GM19452 (cell line): ENCODE results near the gene SETD1B.
"Not testable (repeated sequence)": the region's sequence is repeated elsewhere in the genome, so short reads cannot be mapped to it uniquely, and the experiment has no call there.

ENCODE experiments used
- ATAC-seq: cut with Tn5 transposase; IDR thresholded peaks from one replicate; pipeline ENCODE4 v1.9.1; 2021; ENCODE audit not compliant: unreplicated experiment

SETD1B gene

GRCh38 chr12:121845701-121846100 is 41.9 kb downstream of the SETD1B start:
- no peak for ATAC-seq

DNA sequence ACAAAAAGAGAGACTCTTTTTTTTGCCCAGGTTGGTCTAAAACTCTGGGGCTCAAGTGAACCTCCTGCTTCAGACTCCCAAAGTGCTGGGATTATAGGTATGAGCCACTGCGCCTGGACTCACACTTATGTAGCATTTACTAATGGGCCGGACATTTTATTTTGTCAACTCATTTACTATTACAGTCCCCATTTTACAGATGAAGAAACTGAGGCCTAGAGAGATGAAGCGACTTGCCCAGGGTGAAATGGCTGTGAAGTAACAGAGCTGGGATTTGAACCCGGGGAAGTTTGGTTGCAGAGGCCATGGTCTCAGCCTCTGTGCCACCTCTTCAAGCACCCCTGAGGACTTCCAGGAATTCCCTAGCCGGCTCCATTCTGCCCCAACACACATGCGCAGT is 45.4 kb downstream of the SETD1B start:
- ATAC-seq: no peak

- no peak for ATAC-seq
These were observed 45.9 kb downstream of the SETD1B start for GRCh38 chr12:121849665-121850064.

DNA sequence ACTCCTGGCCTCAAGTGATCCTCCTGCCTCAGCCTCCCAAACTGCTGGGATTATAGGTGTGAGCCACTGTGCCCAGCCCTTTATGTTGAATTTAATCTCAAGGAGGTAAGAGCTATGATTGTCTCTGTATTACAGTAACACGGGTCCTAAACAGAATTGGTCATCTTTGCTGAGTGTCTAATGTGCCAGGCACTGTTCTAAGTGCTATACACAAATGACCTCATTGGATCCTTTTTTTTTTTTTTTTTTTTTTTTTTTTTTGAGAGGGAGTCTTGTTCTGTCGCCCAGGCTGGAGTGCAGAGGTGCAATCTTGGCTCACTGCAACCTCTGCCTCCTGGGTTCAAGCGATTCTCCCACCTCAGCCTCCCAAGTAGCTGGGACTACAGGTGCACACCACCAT is 48.6 kb downstream of the SETD1B start:
- not testable (repeated sequence) for ATAC-seq

DNA sequence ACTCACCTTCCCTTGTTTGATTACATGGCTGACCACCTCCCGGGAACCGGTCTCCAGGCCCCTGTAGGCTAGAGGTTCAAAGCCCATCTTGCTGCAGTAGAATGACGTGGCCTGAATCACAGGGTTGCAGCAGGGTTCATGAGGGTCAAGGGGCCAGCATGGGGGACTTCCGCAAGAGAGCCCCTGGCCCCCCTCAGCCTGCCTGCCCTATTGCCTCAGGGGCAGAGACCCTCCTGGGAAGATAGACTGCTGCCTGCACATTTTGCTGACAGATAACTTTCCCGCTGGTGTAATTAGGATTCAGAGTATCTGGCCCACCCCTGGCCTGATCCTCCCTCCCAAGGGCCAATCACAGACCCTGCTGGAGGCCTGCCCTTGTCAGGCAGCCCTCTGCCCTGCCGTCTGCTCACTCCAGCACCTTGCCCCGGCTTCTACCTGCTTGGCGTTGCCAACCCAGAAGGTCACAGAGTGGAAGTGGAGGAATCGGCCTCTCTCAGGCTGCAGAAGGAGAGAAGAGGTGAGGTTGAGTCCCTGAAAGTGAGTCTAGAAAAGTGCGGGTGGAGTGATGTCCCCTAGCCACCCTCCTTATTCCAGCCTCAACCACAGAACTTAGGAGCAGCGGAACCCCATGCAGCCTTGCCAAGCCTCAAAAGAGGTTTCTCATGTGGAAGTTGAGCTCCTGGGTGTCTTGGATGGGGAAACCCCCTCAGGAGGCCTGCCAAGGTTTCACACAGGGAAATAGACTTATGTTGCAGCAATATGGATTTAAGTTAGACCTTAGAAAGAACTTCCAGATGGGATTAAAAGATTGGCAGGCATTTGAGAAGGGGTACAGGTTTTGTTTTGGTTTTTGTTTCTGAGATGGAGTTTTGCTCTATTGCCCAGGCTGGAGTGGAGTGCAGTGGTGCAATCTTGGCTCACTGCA is 53.8 kb downstream of the SETD1B start:
- no peak for ATAC-seq

DNA sequence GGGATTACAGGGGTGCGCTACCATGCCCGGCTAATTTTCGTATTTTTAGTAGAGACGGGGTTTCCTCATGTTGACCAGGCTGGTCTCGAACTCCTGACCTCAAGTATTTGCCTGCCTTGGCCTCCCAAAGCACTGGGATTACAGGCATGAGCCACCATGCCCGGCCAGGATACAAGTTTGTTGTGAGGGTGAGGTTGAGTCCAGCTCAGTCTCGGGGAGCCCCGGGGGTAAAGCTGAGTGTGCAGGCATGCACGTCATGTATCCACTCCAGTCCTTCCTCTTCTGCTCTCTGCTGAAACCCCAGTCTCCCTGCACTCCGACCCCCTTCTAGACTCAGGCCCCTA is 54.5 kb downstream of the SETD1B start:
- ATAC-seq: no peak

DNA sequence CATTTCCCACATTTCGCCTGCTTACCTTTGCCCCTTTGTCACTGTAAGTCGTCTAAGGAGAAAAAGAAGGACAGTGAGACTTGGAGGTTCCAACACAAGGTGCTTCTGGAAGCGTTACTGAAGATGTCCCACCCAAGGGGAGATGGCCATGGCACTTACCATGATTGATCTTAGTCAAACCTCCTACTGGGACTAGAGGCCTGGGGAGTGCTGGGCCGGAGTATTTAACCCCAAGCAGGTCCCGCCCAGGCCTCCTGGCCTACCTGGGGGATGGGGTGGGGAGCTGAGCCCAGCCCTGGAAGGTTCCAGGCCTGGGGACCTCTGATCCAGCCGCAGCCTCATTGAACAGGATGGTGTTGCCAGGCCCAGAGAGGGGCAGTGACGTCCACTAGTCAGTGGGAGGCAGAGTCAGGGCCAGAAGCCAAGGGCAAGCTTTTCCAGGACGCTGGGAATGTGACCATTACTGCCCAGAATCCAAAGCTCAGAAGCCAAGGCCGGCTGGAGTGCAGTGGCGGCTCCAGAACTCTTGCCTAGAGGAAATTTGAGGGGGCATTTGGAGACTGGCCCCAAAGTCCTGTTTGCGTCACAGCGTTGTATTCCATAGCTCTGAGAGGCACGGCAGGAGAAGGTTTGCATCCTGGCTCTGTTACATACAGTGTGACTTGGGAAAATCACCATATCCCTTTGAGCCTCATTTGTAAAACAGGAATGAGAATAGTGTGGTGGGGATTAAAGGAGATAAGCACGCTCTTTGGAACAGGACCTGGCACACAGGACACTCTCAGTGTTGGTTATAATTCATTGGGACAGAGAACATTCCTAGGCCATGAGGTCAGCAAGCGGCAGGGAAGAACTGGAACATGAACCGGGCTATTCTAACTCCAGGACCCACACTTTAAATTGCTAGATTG is 55.1 kb downstream of the SETD1B start, which contains the start of gene HPD:
HPD (minus strand) TSS at position 198 of the 911 bp plus-strand sequence; CDS start at position 162, 36 bp downstream.
- ATAC-seq: no peak

- ATAC-seq: no peak
These were observed 56.4 kb downstream of the SETD1B start for GRCh38 chr12:121860257-121860656.

GRCh38 chr12:121860699-121861098 is 56.9 kb downstream of the SETD1B start:
- ATAC-seq: not testable (repeated sequence)

DNA sequence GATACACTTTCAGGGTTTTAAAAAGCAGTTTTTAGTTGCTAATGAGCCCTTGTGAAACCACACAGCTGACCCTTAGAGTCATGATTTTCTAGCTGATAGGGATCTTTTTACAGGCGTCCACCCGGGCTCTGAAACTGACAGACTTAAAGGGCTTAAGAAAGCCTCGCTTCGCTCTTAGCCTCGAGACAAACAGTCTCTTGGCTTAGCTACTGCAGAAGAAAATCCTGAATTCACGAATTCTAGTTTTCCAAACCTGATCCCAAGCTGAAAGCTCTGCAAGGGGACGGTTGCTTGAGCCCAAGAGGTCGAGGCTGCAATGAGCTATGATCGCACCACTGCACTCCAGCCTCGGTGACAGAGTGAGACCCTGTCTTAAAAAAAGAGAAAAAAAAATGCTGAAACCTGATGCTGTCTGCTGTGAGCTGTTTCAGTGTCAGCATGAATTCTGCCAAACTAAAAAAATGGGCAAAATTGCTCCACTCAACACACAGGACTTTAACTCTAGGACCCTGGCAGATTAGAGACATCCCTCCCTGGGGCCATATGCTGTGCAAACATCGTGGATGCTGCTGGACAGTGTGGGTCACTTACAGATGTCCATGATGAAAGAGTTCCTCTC is 57.9 kb downstream of the SETD1B start:
- ATAC-seq: no peak

- ATAC-seq: no peak
These were observed 62.5 kb downstream of the SETD1B start for GRCh38 chr12:121866331-121866730.

- ATAC-seq: not testable (repeated sequence)
These were observed 65.4 kb downstream of the SETD1B start for GRCh38 chr12:121869229-121869628.

- ATAC-seq: no peak
These were observed 67.7 kb downstream of the SETD1B start for GRCh38 chr12:121871467-121871866.

- ATAC-seq: no peak
These were observed 68.9 kb downstream of the SETD1B start for GRCh38 chr12:121872546-121873215.

DNA sequence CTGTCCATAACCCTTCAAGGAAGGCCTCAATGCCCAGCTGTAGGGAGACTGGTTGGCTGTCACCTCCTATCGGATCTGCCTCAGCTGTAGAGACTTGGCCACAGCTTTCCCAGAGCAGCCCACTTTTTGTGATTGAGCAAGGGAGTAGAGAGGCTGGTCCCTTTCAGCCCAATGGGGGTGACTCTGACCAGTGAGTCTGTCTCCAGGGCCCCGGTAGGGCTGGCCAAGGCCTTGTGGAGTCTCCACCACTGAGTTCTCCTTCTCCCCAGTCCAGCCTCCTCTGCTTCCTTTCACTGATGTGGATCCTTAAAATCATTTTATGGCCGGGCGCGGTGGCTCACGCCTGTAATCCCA is 69.4 kb downstream of the SETD1B start:
- ATAC-seq: no peak

GRCh38 chr12:121874071-121874470 is 70.3 kb downstream of the SETD1B start:
- ATAC-seq: no peak

- ATAC-seq: no peak
These were observed 71.8 kb downstream of the SETD1B start for GRCh38 chr12:121875582-121875981.

DNA sequence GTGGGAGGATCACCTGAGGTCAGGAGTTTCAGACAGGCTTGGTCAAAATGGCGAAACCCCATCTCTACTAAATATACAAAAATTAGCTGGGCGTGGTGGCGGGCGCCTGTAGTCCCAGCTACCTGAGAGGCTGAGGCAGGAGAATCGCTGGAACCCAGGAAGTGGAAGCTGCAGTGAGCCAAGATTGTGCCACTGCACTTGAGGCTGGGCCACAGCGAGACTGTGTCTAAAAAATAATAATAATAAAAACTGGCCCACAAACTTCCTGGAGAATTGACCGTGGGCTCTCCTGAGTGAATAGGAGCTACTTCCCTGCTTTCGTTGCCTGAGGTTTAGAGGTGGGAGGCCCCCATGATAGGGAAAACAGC is 72.3 kb downstream of the SETD1B start:
- not testable (repeated sequence) for ATAC-seq
